GM19395 (cell line): ENCODE results near the gene RERGL.
"Not testable (repeated sequence)": the region's sequence is repeated elsewhere in the genome, so short reads cannot be mapped to it uniquely, and the experiment has no call there.

Experiments used
- ATAC-seq: cut with Tn5 transposase; IDR thresholded peaks from one replicate; pipeline ENCODE4 v1.9.1; 2021; ENCODE audit warnings: mild to moderate bottlenecking, moderate library complexity; ENCODE audit not compliant: unreplicated experiment

RERGL gene

GRCh38 chr12:18040060-18040742 lies 49.8 kb downstream of the RERGL start:
- not testable (repeated sequence) for ATAC-seq
